Fibroblast of upper back skin (primary cell): ENCODE measurements around the gene RAB34.
"Not testable (repeated sequence)": the region's sequence is repeated elsewhere in the genome, so short reads cannot be mapped to it uniquely, and the experiment has no call there.

ENCODE experiments used
- DNase-seq: peaks from one replicate; pipeline ENCODE4 v3.0.0-alpha.2; 2013

Gene RAB34

GRCh38 chr17:28726627-28727491 lies 9.2 kb upstream of the RAB34 start:
- DNase-seq = peak; percentile 93

GRCh38 chr17:28726226-28726626 lies 8.6 kb upstream of the RAB34 start, which contains the start of gene TLCD1:
TLCD1 (minus strand) TSS chr17:28726233; CDS start chr17:28726097, 136 bp downstream.
- DNase-seq = peak; percentile 66

GRCh38 chr17:28725660-28726225 lies 8.1 kb upstream of the RAB34 start:
- peak; percentile 42 for DNase-seq

- DNase-seq = peak; percentile 52
These were observed 7.5 kb upstream of the RAB34 start for GRCh38 chr17:28725166-28725659.

- no peak for DNase-seq
These were observed 7.0 kb upstream of the RAB34 start for GRCh38 chr17:28724500-28725165.

GRCh38 chr17:28723836-28724499 lies 6.3 kb upstream of the RAB34 start:
- DNase-seq = not testable (repeated sequence)

GRCh38 chr17:28723159-28723835 lies 5.6 kb upstream of the RAB34 start:
- DNase-seq = no peak

- no peak for DNase-seq
These were observed 4.9 kb upstream of the RAB34 start for GRCh38 chr17:28722417-28723158.

- DNase-seq = not testable (repeated sequence)
These were observed 3.3 kb upstream of the RAB34 start for GRCh38 chr17:28720997-28721329.

- DNase-seq = no peak
These were observed 2.8 kb upstream of the RAB34 start for GRCh38 chr17:28720247-28720996.

- no peak for DNase-seq
These were observed 1.4 kb upstream of the RAB34 start for GRCh38 chr17:28719021-28719433.

GRCh38 chr17:28718333-28719020 lies 809 bp upstream of the RAB34 start:
- peak; percentile 69 for DNase-seq

- peak; percentile 37 for DNase-seq
These were observed 709 bp downstream of the RAB34 start for GRCh38 chr17:28716740-28717577.

GRCh38 chr17:28715217-28715616 lies 2.5 kb downstream of the RAB34 start:
- no peak for DNase-seq

GRCh38 chr17:28714281-28714680 lies 3.4 kb downstream of the RAB34 start:
- DNase-seq = no peak

GRCh38 chr17:28712705-28713415 lies 4.8 kb downstream of the RAB34 start:
- DNase-seq = no peak

GRCh38 chr17:28712032-28712704 lies 5.5 kb downstream of the RAB34 start:
- peak; percentile 28 for DNase-seq

GRCh38 chr17:28711723-28712031 lies 6.0 kb downstream of the RAB34 start, which contains the start of gene PROCA1:
PROCA1 (minus strand) TSS chr17:28711888; CDS start chr17:28711660, 228 bp downstream.
- DNase-seq = no peak
